NCI-H1417 (cell line): ENCODE results near the gene GRK4.
"Not testable (repeated sequence)": the region's sequence is repeated elsewhere in the genome, so short reads cannot be mapped to it uniquely, and the experiment has no call there.

ENCODE experiments used
- DNase-seq, 3 experiments: peaks; one replicate each; lab custom pipeline; 2025; lab: John Stamatoyannopoulos, UW

GRK4 gene

DNA sequence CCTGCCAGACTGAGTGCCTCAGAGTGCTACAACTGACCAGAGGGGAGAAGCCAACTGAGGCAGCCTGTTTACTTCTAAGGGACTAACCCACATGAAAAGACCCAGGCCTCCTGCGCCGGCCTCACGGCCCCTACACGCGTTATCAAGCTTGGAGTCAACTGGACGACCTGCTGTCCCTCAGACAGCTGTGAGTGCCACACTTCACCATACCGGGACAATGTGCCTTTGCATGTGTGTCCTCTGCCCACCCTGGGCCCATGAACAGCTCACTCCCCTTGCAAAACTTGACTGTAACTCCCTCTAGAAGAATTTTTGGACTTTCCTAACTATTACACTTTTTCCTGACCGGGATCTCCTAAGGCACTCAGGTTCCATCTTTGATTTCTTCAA lies 2.0 kb upstream of the GRK4 start:
- peak in 1 of 3 experiments; percentile 26 for DNase-seq

DNA sequence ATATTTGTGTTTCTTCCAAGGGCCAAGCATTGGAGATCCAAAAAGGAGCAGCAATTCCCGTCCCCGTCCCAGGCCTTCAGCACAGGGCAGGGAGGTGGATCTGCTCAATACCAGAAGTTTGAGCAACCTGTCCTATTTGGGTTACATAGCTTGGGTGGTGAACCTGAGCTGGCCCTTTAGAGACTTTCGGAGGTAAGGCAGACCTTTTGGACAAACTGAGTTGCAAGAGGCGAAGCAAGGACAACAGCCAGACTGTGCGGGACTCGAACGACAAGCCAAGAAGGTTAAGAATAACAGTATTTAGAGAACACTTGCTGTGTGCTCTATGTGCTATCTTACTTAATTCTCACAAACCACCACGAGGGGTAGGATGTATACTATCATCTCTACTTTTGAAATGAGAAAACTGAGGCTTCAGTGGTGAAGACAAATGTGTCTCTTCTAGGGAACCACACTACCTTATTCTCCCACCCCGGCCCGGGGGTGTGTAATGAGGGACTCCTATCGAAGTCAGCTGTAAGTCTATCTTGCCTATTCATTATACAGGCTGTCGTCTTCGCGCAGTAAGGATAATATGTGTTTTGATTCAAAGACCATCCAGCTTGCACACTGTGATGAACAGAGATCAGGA lies 1.4 kb upstream of the GRK4 start:
- no peak for DNase-seq

DNA sequence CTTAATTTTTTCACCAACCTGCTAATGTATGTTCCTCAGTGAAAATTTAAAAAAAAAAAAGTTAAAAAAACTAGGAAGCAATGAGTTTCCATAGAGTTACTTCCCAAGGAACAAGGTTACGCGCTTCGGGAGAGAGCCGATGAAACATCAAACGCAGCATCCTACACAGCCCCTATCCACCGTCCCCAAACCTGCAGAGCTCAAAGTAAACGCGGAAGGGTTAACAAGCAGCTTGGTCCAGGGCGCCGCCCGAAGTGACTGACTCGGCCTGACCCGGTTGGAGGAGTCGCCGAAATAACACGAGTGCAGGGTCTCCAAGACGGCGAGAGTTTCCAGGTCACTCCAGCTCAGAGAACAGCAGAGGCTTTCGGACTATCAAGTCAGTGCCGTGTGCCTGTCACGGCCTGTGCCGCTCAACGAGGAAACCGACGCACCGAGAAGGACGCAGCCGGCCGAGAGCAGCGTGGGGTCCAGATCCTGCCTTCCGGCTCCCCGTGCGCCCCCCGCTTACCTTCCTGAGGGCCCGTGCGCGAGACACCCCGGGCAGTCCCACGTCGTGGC lies 677 bp upstream of the GRK4 start:
- DNase-seq: peak in 1 of 3 experiments; percentile 90

DNA sequence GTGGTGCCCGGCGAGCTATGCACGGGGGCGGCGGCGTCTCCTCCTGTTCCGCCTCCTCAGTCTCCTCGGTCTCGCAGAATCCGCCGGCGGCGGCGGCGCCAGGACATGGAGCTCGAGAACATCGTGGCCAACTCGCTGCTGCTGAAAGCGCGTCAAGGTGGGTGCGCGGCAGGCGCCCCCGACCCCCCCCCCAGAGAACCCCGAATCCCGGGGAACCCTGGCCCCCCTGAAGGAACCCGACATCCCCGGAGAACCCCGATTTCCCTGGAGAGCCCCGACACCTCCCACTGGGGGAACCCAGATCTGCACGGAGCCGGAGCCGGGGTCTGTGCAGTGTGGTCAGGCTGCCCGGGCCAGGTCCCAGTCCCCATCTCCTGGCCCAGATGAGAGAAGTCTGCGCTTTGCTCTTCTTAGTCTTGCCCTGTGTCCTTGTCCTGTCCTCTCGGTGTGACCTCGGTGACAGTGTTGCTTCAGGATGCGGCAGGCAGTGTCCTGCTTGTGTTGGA lies 648 bp downstream of the GRK4 start:
- DNase-seq: peak in 1 of 3 experiments; percentile 54

DNA sequence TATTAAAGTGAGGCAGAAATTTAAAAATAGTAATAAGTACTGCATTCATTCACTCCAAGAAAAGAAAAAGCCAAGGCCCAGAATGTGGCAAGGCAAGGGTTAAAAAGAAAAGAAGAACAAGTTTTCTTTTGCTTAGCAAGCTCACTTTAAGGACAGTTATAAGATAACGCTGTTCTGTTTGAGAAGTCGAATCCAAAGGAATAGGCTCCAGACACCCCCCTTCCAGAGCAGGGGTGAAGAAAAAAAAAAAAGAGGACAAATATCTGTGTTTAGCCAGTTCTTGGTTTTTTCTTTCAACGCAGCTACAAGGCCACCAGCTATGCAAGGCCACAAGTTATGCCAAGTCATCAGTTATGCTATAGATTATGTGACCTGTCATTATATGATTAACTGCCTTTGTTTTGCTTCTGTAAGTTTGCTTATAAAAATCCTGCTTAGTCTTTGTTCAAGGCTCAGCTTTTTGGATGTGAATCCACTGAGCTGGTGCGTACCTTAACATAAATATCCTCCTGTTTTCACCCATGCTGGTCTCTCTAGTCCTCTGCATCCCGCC lies 1.4 kb downstream of the GRK4 start:
- no peak for DNase-seq

DNA sequence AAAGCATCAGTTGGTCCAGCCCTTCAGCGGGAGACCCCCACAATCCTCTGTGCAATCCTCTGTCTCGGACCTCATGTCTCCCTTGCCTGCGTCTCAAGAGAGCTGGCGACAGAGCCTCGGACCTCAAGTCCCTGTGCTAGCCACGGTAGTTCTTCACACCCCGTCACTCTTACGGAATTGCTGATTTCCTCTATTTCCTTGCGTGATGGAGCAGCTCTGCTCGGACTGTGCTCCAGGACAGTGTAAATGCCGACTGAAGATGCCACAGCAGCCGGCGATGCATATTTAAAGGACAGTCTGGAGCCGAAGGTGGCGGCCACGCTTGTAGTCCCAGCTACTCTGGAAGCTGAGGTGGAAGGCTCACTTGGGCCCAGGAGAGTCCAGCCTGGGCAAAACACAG lies 1.9 kb downstream of the GRK4 start:
- no peak for DNase-seq

DNA sequence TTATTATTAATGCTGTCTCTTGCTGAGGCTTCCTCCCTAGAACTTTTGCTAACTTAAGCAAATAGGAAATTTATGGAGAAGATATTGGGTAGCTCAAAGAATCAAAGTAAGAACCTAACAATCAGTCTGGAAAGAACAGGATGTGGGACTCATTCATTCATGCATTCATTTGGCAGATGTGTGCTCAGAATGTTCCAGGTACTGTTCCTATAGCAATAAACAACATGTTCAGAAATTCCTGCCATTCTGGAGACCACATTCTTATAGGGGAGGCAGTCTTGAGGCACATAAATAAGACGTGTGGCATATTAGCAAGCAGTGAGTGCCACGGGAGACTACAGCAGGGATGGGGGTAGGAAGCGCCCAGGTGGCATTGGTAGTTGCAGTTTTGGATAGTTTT lies 5.0 kb downstream of the GRK4 start:
- no peak for DNase-seq

DNA sequence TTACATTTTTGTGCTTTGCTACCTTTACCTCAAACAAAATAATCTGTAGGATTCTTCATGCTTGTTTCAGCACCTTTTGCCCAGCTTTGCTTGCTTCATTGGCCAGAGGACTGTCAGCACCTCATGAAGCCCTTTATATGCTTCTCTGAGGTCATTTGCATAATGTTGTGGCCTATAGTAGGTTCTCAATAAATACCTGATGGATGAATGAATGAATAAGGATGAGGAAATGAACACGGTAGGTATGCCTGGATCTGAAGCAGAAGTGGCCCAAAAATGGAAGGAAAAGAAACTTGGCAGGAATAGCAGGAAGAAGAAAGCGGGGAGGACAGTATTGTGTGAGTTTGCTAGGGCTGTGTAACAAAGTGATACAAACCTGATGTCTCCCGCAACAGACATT lies 7.9 kb downstream of the GRK4 start:
- DNase-seq: no peak

DNA sequence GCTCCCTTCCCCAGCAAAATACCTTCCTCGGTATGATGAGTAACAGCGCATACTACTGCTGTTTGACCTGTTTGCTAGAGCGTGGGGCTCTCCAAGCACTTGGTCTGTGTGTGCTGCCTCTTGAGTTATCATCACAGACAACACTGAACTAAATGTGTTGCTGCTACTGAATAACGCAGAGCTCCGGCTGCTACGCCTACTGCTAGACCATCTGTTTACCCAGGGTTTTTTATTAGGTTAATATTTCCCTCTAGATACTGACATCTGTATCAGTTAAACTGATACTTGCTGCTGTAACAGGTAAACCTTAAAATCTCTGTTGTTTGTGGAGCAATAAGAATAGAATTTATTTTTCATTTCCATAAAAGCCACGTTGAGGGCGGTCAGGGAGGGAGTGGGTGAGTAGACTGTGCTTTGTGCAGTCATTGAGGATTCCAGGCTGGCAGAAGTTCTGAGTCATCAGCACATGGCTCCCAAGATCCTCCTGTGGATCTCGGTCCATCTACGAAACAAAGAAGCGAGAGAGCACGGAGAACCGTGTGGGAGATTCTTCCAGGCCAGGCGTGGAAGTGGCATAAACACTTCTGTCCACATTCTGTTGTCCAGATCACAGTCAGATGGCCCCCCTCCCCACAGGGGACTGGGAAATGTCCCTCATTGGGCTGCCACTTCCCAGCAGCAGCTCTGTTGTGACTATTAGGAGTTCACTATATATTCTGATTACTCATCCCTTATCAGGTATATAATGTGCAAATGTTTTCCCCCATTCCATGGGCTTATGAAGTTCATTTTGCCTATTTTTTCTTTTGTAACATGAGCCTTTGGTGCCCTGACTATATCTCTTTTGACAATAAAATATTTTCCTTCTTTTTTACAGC lies 14.1 kb downstream of the GRK4 start:
- no peak for DNase-seq

DNA sequence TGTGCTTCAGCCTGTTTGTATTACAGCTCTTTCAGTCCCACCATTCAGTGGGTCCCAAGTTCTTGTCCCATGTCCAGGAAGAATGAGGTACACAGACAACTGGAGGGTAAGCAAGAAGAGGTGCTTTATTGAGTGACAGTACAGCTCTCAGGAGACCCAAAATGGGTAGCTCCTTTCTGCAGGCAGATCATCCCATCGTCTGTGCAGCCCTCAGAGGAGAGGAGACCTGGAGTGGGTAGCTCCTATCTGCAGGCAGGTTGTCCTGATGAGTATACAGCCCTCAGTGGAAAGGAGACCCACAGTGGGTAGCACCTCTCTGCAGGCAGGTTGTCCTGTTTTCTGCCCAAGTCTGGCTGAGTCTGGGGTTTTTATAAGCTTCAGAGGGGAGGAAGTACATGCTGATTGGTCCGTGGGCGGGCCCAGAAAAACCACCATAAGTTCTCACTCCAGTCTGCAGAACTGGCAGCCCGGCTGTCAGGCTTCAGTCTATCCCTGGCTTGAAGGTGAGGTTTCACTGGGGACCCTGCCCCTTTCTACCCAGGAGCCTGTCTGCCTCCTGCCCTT lies 18.0 kb downstream of the GRK4 start:
- no peak for DNase-seq

DNA sequence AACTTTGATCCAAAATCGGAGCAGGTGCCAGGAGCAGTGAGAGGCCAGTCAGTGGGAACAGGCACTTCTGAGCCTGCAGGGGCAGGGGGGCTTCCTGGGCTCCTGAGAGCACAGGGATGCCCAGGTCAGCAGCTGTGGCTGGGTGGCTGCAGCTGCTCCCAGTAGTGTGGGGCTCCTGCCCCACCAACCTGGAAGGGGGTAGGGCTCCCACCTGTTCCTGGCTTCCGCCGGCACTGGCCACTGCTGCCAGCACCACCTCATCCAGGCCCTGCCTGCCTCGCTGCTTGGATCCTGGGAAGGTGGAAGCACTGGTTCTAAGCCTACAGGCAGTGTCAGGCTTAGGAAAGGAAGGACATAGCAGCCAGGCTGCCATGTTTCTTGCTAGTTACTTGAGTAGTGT lies 18.6 kb downstream of the GRK4 start:
- DNase-seq: no peak

DNA sequence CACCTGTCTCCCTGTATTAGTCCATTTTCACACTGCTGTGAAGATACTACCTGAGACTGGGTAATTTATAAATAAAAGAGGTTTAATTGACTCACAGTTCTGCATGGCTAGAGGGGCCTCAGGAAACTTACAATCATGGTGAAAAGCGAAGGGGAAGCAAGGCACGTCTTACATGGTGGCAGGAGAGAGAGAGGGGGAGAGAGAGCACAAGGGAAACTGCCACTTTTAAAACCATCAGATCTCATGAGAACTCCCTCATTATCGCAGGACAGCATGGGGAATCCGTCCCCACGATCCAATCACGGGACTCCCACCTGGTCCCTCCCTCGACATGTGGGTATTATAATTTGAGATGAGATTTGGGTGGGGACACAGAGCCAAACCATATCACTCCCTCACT lies 20.3 kb downstream of the GRK4 start:
- DNase-seq: not testable (repeated sequence)

DNA sequence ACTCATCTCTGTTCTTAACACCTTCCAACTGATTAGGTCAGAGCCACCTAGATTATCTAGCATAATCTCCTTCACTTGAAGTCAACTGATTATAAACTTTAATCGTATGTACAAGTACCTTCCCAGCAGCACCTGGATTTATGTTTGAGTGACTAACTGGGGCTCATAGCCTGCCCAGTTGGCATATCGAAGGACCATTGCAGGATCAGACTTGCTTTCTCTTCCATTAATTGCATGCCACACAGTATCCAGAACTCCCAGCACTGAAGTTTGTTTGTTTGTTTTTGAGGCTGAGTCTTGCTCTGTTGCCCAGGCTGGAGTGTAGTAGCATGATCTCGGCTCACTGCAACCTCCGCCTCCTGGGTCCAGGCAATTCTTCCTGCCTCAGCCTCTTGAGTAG lies 27.9 kb downstream of the GRK4 start:
- DNase-seq: no peak

DNA sequence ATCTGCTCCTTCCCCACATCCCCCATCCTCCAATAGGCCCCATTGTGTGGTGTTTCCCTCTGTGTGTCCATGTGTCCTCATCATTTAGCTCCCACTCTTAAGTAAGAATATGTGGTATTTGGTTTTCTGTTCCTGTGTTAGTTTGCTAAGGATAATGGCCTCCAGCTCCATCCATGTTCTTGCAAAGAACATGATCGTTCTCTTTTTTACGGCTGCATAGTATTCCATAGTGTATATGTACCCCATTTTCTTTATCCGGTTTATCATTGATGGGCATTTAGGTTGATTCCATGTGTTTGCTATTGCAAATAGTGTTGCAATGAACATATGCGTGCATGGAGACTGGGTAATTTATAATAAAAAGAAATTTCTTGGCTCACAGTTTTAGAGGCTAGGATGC lies 31.5 kb downstream of the GRK4 start:
- no peak for DNase-seq

DNA sequence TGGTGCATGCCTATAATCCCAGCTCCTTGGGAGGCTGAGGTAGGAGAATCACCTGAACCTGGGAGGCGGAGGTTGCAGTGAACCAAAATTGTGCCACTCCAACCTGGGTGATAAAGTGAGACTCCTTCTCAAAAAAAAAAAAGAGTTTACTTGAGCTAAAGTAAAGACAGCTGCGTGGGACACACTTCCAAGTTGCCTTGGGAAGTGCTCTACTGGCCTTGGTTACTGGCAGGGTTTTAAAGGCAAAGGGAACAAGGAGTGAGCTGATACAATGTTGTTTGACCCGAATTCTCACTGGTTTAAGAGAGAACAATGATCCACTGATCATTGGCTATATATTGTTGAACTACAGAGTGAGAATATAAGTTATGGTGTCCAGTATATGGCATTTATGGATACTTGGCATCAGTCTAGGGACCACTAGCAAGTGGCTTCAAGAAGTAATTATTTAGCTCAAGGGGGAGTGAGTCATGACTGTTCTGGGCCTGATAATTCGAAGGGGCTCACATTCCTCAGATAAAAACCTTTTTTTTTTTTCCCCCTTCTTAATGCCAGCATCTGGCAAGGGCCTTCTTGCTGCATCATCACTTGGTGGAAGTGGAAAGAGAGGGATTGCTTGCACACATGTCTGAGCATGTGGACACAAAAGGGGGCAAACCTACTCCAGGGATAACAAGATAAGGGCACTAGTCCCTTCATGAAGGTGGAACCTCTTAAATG lies 32.3 kb downstream of the GRK4 start:
- DNase-seq: no peak

DNA sequence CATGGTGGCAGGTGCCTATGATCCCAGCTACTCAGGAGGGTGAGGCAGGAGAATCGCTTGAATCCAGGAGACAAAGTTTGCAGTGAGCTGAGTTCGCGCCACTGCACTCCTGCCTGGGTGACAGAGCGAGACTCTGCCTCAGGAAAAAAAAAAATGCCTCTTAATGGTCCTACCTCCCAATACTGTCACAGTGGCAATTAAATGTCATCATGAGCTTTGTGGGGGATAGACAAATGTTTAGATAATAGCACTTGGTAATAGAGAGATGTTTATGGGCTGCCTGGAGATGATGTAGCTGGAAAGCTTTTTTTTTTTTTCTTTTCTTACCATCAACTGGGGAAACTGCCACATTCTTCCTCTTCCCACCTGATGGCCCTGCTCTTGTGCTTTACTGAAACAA lies 33.0 kb downstream of the GRK4 start:
- DNase-seq: peak in 2 of 3 experiments; percentile 50 to 85

DNA sequence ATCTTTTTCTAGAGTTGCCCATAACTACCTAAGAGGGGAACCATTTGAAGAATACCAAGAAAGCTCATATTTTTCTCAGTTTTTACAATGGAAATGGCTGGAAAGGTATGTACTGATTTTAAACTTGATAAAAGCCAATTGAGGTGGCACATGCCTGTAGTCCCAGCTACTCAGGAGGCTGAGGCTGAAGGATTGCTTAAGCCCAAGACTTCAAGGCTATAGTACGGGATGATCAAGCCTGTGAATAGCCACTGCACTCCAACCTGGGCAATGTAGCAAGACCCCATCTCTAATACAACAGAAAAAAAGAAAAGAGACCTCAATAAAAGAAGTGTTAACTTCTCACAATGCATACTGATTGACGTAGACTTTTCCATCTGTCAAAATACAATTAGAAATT lies 44.4 kb downstream of the GRK4 start:
- no peak for DNase-seq

DNA sequence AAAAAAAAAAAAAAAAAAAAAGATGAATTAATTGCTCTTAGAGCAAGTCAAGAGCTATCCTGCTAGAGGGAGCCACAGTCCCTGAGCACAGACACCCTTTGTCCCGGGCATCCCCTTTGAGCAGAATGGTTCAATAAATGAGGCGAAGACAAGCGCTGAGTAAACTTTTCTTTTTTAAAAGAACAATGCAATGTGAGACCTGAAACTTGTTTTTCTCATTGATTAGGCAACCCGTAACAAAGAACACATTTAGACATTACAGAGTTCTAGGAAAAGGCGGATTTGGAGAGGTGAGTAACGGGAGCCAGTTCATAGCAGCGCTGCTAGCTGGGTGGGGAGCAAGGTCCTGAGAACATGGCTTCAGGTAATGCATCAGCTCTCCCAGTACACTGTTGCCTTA lies 46.1 kb downstream of the GRK4 start:
- DNase-seq: peak in 1 of 3 experiments; percentile 27

DNA sequence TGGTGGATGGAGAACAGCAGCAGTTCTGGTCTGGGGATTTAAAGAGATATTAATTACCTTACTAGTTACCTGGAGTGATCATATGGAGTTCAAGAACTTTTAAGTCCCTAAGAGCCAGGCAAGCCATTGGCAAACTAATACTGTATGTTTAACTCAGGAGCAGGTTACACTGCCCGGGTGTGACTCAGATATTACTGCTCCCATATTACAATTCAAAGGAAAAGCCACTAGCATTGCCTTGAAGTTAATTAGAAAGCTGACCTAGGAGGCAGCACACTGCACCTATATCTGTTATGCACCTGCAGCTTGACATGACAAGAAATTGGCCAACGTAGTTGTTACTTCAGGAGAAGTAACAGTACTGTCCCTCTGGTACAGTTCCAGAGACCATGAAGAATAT lies 47.2 kb downstream of the GRK4 start:
- no peak for DNase-seq

DNA sequence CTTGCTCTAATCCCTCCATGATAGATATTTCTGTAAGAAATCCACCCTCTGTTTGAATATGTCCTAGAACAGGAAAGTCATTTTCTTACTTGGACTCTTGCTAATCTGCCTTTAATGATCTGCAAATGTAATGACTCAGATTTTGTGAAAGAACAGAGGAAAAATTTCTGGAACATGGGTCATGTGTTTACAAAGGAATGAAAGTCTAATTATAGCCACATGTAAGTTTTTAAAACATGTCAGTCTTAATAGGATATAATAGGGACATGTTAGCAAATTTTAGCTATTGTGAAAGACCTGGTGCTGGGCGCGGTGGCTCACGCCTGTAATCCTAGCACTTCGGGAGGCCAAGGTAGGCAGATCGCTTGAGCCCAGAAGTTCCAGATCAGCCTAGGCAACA lies 47.6 kb downstream of the GRK4 start:
- no peak for DNase-seq

DNA sequence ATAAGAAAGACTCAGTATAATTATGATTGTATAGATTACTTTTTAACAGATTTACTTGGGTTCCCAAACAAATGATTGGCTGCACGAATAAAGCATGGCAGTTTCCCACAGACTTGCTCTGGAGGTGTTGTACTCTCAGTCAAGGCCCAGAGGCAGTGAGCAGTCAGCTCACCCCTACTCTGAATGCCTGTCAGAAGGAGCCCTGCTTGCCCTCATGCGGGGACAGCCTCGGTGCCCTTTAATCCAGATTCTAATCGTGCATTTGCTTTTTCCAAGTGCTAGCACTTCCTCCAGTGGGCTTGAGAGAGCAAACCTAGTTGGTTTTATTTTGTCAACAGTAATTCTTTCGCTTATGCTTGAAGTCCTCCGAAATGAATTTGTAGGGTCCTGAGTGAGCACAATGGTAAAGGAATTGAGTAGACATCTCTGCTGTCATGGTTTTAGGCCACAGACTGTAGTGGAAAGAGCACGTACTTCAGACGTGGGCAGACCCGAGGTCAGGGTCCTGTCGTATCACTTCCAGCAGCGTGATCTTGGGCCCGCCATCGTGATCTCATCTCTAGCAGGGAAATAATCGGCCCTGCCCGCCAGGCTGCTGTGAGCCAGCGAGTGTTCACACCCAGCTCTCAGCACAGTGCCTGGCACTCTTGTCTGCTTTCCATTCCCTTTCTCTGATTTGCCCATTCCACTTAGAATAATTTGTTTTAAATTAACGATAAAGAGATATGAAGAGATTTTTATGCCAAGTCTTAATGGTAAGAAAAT lies 48.3 kb downstream of the GRK4 start:
- DNase-seq: no peak
